HepG2 (cell line): ENCODE measurements around the gene IKZF3. TPM values are rescaled to one million over a fixed set of nuclear protein-coding genes. Genes with fewer than 3 reads are reported as not detected.
A peak's percentile ranks its signal among the peaks of the same experiment; 100 is the strongest.

Experiments
- ARID5B ChIP-seq: IDR thresholded peaks from 2 replicates; pipeline ENCODE4 v1.4.0; 2020; ENCODE audit warnings: mild to moderate bottlenecking, missing genetic modification reagents
- CENPX ChIP-seq: sonication (generic); formaldehyde crosslinking; IDR thresholded peaks from 2 replicates; pipeline ENCODE4 v1.9.0; 2021; ENCODE audit warnings: mild to moderate bottlenecking, missing genetic modification reagents, moderate library complexity
- ELF4 ChIP-seq: sonication (generic); formaldehyde crosslinking; IDR thresholded peaks from 2 replicates; pipeline ENCODE4 v1.5.0; 2020; ENCODE audit warnings: missing genetic modification reagents, mild to moderate bottlenecking, moderate library complexity, borderline replicate concordance
- ISL2 ChIP-seq: sonication (generic); formaldehyde crosslinking; IDR thresholded peaks from 2 replicates; pipeline ENCODE4 v1.5.0; 2020; ENCODE audit warnings: missing genetic modification reagents
- MAFF ChIP-seq: IDR thresholded peaks from 2 replicates; pipeline ENCODE4 v1.6.1; 2011; ENCODE audit warnings: low read depth, low read length, improper control_type of control experiment
- MATR3 ChIP-seq: sonication (generic); formaldehyde crosslinking; IDR thresholded peaks from 2 replicates; pipeline ENCODE4 v1.4.0; 2020; ENCODE audit warnings: missing genetic modification reagents
- NR1H2 ChIP-seq: sonication (generic); formaldehyde crosslinking; IDR thresholded peaks from 2 replicates; pipeline ENCODE4 v1.8.1; 2022; ENCODE audit warnings: low read depth, missing genetic modification reagents, borderline replicate concordance
- SETDB1 ChIP-seq: sonication (generic); formaldehyde crosslinking; IDR thresholded peaks from 2 replicates; pipeline ENCODE4 v1.5.1; 2020; ENCODE audit warnings: missing genetic modification reagents, mild to moderate bottlenecking, borderline replicate concordance
- STAG1 ChIP-seq: sonication (generic); formaldehyde crosslinking; IDR thresholded peaks from 2 replicates; pipeline ENCODE4 v1.4.0; 2020; ENCODE audit warnings: missing genetic modification reagents
- ZNF253 ChIP-seq: sonication (generic); formaldehyde crosslinking; IDR thresholded peaks from 2 replicates; pipeline ENCODE4 v1.8.0; 2022; ENCODE audit warnings: mild to moderate bottlenecking, missing genetic modification reagents, borderline replicate concordance
- ZNF33B ChIP-seq: sonication (generic); formaldehyde crosslinking; IDR thresholded peaks from 2 replicates; pipeline ENCODE4 v1.5.1; 2020; ENCODE audit warnings: mild to moderate bottlenecking, missing genetic modification reagents
- ZNF510 ChIP-seq: sonication (generic); formaldehyde crosslinking; IDR thresholded peaks from 2 replicates; pipeline ENCODE4 v1.4.0; 2020; ENCODE audit warnings: low read depth, mild to moderate bottlenecking, missing genetic modification reagents
- ZNF564 ChIP-seq: sonication (generic); formaldehyde crosslinking; IDR thresholded peaks from 2 replicates; pipeline ENCODE4 v1.8.1; 2023; ENCODE audit warnings: mild to moderate bottlenecking, missing genetic modification reagents
- ZNF816 ChIP-seq: sonication (generic); formaldehyde crosslinking; IDR thresholded peaks from 2 replicates; pipeline ENCODE4 v1.8.0; 2022; ENCODE audit warnings: missing genetic modification reagents, mild to moderate bottlenecking, borderline replicate concordance
- ZNF850 ChIP-seq: sonication (generic); formaldehyde crosslinking; conservative IDR thresholded peaks from 2 replicates; pipeline ENCODE4 v1.9.0; 2021; ENCODE audit warnings: mild to moderate bottlenecking, missing genetic modification reagents
- polyA plus RNA-seq, 8 experiments: library from polyadenylated mRNA; depleted of rRNA in 3 of 8; stranded (reverse) in 7 of 8; unstranded in 1 of 8; fragments of >200 nt; fragmentation: Illumina TruSeq in 4 of 8; extraction: Trizol in 4 of 8; gene quantifications; 2 replicates each; pipeline versions ENCODE4 v1.2.1 to v1.2.3, GENCODE V29; 2011 to 2016; ENCODE audit warnings: low read depth in 4 of 8, missing spikeins in 1 of 8, mixed read lengths in 1 of 8; ENCODE audit not compliant: insufficient read depth in 1 of 8
- total RNA-seq, 5 experiments: library from RNA; depleted of rRNA; stranded (reverse); fragments of >200 nt; fragmentation: Illumina TruSeq; extraction: Trizol; gene quantifications; 2 replicates each; pipeline ENCODE4 v1.2.3, GENCODE V29; 2016; ENCODE audit warnings: low read depth in 1 of 5
- TF ChIP-seq, protein P1 (sequence below): IDR thresholded peaks from 2 replicates; pipeline ENCODE4 v1.6.1; 2016; ENCODE audit warnings: control low read depth
- TF ChIP-seq, protein P2 (sequence below): IDR thresholded peaks from 2 replicates; pipeline ENCODE4 v1.6.1; 2016; ENCODE audit warnings: missing biosample characterization, missing genetic modification reagents, low read depth

Gene IKZF3
- total and polyA plus RNA-seq, 2 of the 13 experiments (the other 11 are each of a cell fraction or from before 2014, with no cell fraction given) = not detected

GRCh38 chr17:39740357-39741111, 123.6 kb downstream of the IKZF3 start (continued):
- TF ChIP-seq ARID5B (peak; percentile 53; the same call in 1 of the 2 replicates), ZNF816 (CRISPR knock-in tag) (no peak), CENPX (CRISPR knock-in tag) (no peak), ZNF510 (CRISPR knock-in tag) (no peak), ZNF850 (CRISPR knock-in tag) (no peak), ISL2 (CRISPR knock-in tag) (0 out of 2 replicates have a peak, but pooled peaks have one; percentile 60), ZNF564 (no peak), ZNF253 (CRISPR knock-in tag) (no peak), ZNF33B (no peak), SETDB1 (no peak), NR1H2 (CRISPR knock-in tag) (no peak), MAFF (no peak), STAG1 (CRISPR knock-in tag) (peak; percentile 5; the same call in 1 of the 2 replicates), MATR3 (CRISPR knock-in tag) (no peak), ELF4 (CRISPR knock-in tag) (no peak)
- TF ChIP-seq, protein P1, sequence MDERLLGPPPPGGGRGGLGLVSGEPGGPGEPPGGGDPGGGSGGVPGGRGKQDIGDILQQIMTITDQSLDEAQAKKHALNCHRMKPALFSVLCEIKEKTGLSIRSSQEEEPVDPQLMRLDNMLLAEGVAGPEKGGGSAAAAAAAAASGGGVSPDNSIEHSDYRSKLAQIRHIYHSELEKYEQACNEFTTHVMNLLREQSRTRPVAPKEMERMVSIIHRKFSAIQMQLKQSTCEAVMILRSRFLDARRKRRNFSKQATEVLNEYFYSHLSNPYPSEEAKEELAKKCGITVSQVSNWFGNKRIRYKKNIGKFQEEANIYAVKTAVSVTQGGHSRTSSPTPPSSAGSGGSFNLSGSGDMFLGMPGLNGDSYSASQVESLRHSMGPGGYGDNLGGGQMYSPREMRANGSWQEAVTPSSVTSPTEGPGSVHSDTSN = no peak
- TF ChIP-seq, protein P2, sequence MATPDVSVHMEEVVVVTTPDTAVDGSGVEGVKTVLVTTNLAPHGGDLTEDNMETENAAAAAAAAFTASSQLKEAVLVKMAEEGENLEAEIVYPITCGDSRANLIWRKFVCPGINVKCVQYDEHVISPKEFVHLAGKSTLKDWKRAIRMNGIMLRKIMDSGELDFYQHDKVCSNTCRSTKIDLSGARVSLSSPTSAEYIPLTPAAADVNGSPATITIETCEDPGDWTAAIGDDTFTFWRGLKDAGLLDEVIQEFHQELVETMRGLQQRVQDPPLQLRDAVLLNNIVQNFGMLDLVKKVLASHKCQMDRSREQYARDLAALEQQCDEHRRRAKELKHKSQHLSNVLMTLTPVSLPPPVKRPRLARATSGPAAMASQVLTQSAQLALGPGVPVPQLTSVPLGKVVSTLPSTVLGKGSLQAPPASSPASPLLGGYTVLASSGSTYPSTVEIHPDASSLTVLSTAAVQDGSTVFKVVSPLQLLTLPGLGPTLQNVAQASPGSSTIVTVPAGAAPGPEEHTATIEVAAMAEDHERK (CRISPR knock-in tag) = no peak
